HEK293 (cell line): ENCODE data around the gene HELLS.
A peak's percentile ranks its signal among the peaks of the same experiment; 100 is the strongest.

Source experiments
- GLI2 ChIP-seq: fragments of 450-650 bp; formaldehyde crosslinking; IDR thresholded peaks from 2 replicates; pipeline ENCODE4; 2017; ENCODE audit warnings: missing biosample characterization, missing genetic modification characterization, low read depth, borderline replicate concordance
- KLF10 ChIP-seq: fragments of 450-650 bp; IDR thresholded peaks from 2 replicates; pipeline ENCODE4 v1.5.1; 2018; ENCODE audit warnings: missing biosample characterization, mild to moderate bottlenecking, missing genetic modification characterization
- KLF8 ChIP-seq: fragments of 450-650 bp; formaldehyde crosslinking; IDR thresholded peaks from 2 replicates; pipeline ENCODE4 v1.5.1; 2016; ENCODE audit warnings: missing biosample characterization, missing genetic modification characterization
- KLF9 ChIP-seq: fragments of 450-650 bp; formaldehyde crosslinking; IDR thresholded peaks from 2 replicates; pipeline ENCODE4 v1.5.1; 2016; ENCODE audit warnings: missing biosample characterization, missing genetic modification characterization, low read depth
- OVOL3 ChIP-seq: fragments of 450-650 bp; formaldehyde crosslinking; IDR thresholded peaks from 2 replicates; pipeline ENCODE4 v1.5.1; 2016; ENCODE audit warnings: missing biosample characterization, missing genetic modification characterization
- REPIN1 ChIP-seq: fragments of 450-650 bp; formaldehyde crosslinking; IDR thresholded peaks from 2 replicates; pipeline ENCODE4 v1.5.1; 2017; ENCODE audit warnings: missing biosample characterization, missing genetic modification characterization, low read depth
- SCRT1 ChIP-seq: fragments of 450-650 bp; formaldehyde crosslinking; IDR thresholded peaks from 2 replicates; pipeline ENCODE4 v1.5.1; 2016; ENCODE audit warnings: missing biosample characterization, missing genetic modification characterization, borderline replicate concordance
- SCRT2 ChIP-seq: fragments of 450-650 bp; formaldehyde crosslinking; IDR thresholded peaks from 2 replicates; pipeline ENCODE4 v1.5.1; 2016; ENCODE audit warnings: missing biosample characterization, missing genetic modification characterization
- SP7 ChIP-seq: fragments of 450-650 bp; formaldehyde crosslinking; IDR thresholded peaks from 2 replicates; pipeline ENCODE4 v1.5.1; 2016; ENCODE audit warnings: missing biosample characterization, missing genetic modification characterization
- YY1 ChIP-seq: fragments of 450-650 bp; formaldehyde crosslinking; IDR thresholded peaks from 2 replicates; pipeline ENCODE4 v1.5.1; 2018; ENCODE audit warnings: missing biosample characterization, missing genetic modification characterization
- ZBTB21 ChIP-seq: fragments of 450-650 bp; formaldehyde crosslinking; IDR thresholded peaks from 2 replicates; pipeline ENCODE4 v1.5.1; 2017; ENCODE audit warnings: missing biosample characterization, missing genetic modification characterization
- ZEB2 ChIP-seq: fragments of 450-650 bp; formaldehyde crosslinking; IDR thresholded peaks from 2 replicates; pipeline ENCODE4 v1.5.1; 2016; ENCODE audit warnings: missing biosample characterization, missing genetic modification characterization
- ZNF157 ChIP-seq: fragments of 450-650 bp; formaldehyde crosslinking; IDR thresholded peaks from 2 replicates; pipeline ENCODE4 v1.5.1; 2016; ENCODE audit warnings: missing biosample characterization, missing genetic modification characterization
- ZNF239 ChIP-seq: fragments of 450-650 bp; formaldehyde crosslinking; IDR thresholded peaks from 2 replicates; pipeline ENCODE4 v1.5.1; 2016; ENCODE audit warnings: missing biosample characterization, missing genetic modification characterization
- ZNF324 ChIP-seq: fragments of 450-650 bp; formaldehyde crosslinking; IDR thresholded peaks from 2 replicates; pipeline ENCODE4 v1.5.1; 2016; ENCODE audit warnings: missing biosample characterization, missing genetic modification characterization
- ZNF335 ChIP-seq: fragments of 450-650 bp; formaldehyde crosslinking; conservative IDR thresholded peaks from 2 replicates; pipeline ENCODE4 v1.5.1; 2016; ENCODE audit warnings: missing biosample characterization, missing genetic modification characterization
- ZNF354C ChIP-seq: fragments of 450-650 bp; formaldehyde crosslinking; IDR thresholded peaks from 2 replicates; pipeline ENCODE4 v1.5.1; 2016; ENCODE audit warnings: missing biosample characterization, missing genetic modification characterization, low read depth, borderline replicate concordance
- ZNF391 ChIP-seq: fragments of 450-650 bp; formaldehyde crosslinking; IDR thresholded peaks from 2 replicates; pipeline ENCODE4 v1.5.1; 2016; ENCODE audit warnings: low read depth, missing biosample characterization, missing genetic modification characterization, borderline replicate concordance
- ZNF404 ChIP-seq: fragments of 450-650 bp; formaldehyde crosslinking; IDR thresholded peaks from 2 replicates; pipeline ENCODE4 v1.5.1; 2017; ENCODE audit warnings: missing biosample characterization, missing genetic modification characterization
- ZNF416 ChIP-seq: fragments of 450-650 bp; formaldehyde crosslinking; IDR thresholded peaks from 2 replicates; pipeline ENCODE4 v1.5.1; 2016; ENCODE audit warnings: missing biosample characterization, missing genetic modification characterization
- ZNF501 ChIP-seq: fragments of 450-650 bp; formaldehyde crosslinking; IDR thresholded peaks from 2 replicates; pipeline ENCODE4 v1.5.1; 2016; ENCODE audit warnings: missing biosample characterization, missing genetic modification characterization
- ZNF600 ChIP-seq: fragments of 450-650 bp; formaldehyde crosslinking; IDR thresholded peaks from 2 replicates; pipeline ENCODE4 v1.5.1; 2016; ENCODE audit warnings: missing biosample characterization, missing genetic modification characterization
- ZNF654 ChIP-seq: fragments of 450-650 bp; formaldehyde crosslinking; IDR thresholded peaks from 2 replicates; pipeline ENCODE4 v1.5.1; 2016; ENCODE audit warnings: low read depth, missing biosample characterization, missing genetic modification characterization
- ZNF658 ChIP-seq: fragments of 450-650 bp; formaldehyde crosslinking; IDR thresholded peaks from 2 replicates; pipeline ENCODE4; 2016; ENCODE audit warnings: missing biosample characterization, missing genetic modification characterization
- ZNF701 ChIP-seq: fragments of 450-650 bp; formaldehyde crosslinking; IDR thresholded peaks from 2 replicates; pipeline ENCODE4 v1.5.1; 2016; ENCODE audit warnings: missing biosample characterization, missing genetic modification characterization
- ZNF791 ChIP-seq: fragments of 450-650 bp; formaldehyde crosslinking; IDR thresholded peaks from 2 replicates; pipeline ENCODE4 v1.5.1; 2016; ENCODE audit warnings: missing biosample characterization, missing genetic modification characterization
- TF ChIP-seq, protein P1 (sequence below): fragments of 450-650 bp; formaldehyde crosslinking; IDR thresholded peaks from 2 replicates; pipeline ENCODE4 v1.5.1; 2016; ENCODE audit warnings: missing biosample characterization, missing genetic modification characterization
- TF ChIP-seq, protein P2 (sequence below): fragments of 450-650 bp; formaldehyde crosslinking; IDR thresholded peaks from 2 replicates; pipeline ENCODE4 v1.5.1; 2016; ENCODE audit warnings: missing biosample characterization, missing genetic modification characterization
- TF ChIP-seq, protein P3 (sequence below): fragments of 450-650 bp; formaldehyde crosslinking; IDR thresholded peaks from 2 replicates; pipeline ENCODE4 v1.5.1; 2017; ENCODE audit warnings: missing biosample characterization, missing genetic modification characterization
- TF ChIP-seq, protein P4 (sequence below): fragments of 450-650 bp; formaldehyde crosslinking; IDR thresholded peaks from 2 replicates; pipeline ENCODE4 v1.5.1; 2016; ENCODE audit warnings: missing biosample characterization, missing genetic modification characterization
- TF ChIP-seq, protein P5 (sequence below): fragments of 450-650 bp; formaldehyde crosslinking; IDR thresholded peaks from 2 replicates; pipeline ENCODE4 v1.5.1; 2016; ENCODE audit warnings: missing biosample characterization, missing genetic modification characterization
- TF ChIP-seq, protein P6 (sequence below): fragments of 450-650 bp; formaldehyde crosslinking; IDR thresholded peaks from 2 replicates; pipeline ENCODE4 v1.5.1; 2017; ENCODE audit warnings: missing biosample characterization, missing genetic modification characterization

The HELLS gene

DNA sequence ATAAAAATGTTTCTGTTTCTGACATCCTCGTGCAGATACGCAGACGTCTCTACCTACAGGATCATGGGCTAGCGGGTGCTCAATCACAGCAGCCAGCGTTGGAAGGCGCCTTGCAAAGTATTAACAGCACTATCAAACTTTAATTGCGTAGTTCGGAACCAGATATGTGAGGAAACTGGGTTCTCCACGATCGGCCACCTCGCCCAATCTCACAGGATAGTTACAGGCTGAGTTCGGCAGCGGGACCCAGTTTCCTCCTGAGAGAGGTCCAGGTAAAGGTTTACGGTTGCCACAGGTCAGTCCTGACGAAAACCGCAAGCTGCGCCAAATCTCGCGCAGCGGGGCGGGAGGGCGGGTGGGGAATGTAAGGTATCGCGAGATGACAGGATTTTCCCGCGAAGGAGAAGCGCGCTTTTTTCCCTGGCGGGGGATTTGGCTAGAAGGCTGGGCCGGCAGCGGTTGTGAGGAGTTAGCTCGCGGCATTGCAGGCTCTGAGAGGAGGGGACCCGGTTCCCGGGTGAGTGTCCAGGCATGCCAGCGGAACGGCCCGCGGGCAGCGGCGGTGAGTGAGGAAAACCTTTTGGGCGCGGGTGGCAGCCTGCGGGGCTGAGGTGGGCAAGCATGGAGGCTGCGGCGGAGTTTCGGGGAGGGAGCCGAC, at the start of gene HELLS (continued):
- TF ChIP-seq ZNF391 (tag by site-specific recombination) (peak; percentile 49; the same call in 1 of the 2 replicates), GLI2 (tag by site-specific recombination) (no peak), ZNF324 (tag by site-specific recombination) (no peak), ZNF658 (tag by site-specific recombination) (no peak), ZNF239 (tag by site-specific recombination) (no peak), KLF8 (tag by site-specific recombination) (peak; percentile 73; the same call in 1 of the 2 replicates), KLF10 (tag by site-specific recombination) (no peak; the same call in 1 of the 2 replicates), ZNF791 (tag by site-specific recombination) (no peak), ZNF654 (tag by site-specific recombination) (no peak), ZEB2 (tag by site-specific recombination) (peak; percentile 53; the same call in 1 of the 2 replicates), SP7 (peak; percentile 61), ZNF416 (tag by site-specific recombination) (no peak), REPIN1 (tag by site-specific recombination) (peak; percentile 42; the same call in 1 of the 2 replicates), KLF9 (tag by site-specific recombination) (0 out of 2 replicates have a peak, but pooled peaks have one; percentile 30), ZBTB21 (tag by site-specific recombination) (no peak), ZNF701 (tag by site-specific recombination) (no peak), YY1 (peak; percentile 21; the same call in 1 of the 2 replicates), SCRT2 (tag by site-specific recombination) (peak; percentile 18; the same call in 1 of the 2 replicates), ZNF335 (tag by site-specific recombination) (peak; percentile 71), ZNF404 (tag by site-specific recombination) (no peak), ZNF501 (tag by site-specific recombination) (peak; percentile 69; the same call in 1 of the 2 replicates), SCRT1 (tag by site-specific recombination) (no peak), OVOL3 (no peak), ZNF354C (tag by site-specific recombination) (no peak), ZNF600 (tag by site-specific recombination) (peak; percentile 68), ZNF157 (tag by site-specific recombination) (no peak)
- TF ChIP-seq, protein P1, sequence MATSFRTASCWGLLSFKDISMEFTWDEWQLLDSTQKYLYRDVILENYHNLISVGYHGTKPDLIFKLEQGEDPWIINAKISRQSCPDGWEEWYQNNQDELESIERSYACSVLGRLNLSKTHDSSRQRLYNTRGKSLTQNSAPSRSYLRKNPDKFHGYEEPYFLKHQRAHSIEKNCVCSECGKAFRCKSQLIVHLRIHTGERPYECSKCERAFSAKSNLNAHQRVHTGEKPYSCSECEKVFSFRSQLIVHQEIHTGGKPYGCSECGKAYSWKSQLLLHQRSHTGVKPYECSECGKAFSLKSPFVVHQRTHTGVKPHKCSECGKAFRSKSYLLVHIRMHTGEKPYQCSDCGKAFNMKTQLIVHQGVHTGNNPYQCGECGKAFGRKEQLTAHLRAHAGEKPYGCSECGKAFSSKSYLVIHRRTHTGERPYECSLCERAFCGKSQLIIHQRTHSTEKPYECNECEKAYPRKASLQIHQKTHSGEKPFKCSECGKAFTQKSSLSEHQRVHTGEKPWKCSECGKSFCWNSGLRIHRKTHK (tag by site-specific recombination) = no peak
- TF ChIP-seq, protein P2, sequence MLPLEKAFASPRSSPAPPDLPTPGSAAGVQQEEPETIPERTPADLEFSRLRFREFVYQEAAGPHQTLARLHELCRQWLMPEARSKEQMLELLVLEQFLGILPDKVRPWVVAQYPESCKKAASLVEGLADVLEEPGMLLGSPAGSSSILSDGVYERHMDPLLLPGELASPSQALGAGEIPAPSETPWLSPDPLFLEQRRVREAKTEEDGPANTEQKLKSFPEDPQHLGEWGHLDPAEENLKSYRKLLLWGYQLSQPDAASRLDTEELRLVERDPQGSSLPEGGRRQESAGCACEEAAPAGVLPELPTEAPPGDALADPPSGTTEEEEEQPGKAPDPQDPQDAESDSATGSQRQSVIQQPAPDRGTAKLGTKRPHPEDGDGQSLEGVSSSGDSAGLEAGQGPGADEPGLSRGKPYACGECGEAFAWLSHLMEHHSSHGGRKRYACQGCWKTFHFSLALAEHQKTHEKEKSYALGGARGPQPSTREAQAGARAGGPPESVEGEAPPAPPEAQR (tag by site-specific recombination) = no peak
- TF ChIP-seq, protein P3, sequence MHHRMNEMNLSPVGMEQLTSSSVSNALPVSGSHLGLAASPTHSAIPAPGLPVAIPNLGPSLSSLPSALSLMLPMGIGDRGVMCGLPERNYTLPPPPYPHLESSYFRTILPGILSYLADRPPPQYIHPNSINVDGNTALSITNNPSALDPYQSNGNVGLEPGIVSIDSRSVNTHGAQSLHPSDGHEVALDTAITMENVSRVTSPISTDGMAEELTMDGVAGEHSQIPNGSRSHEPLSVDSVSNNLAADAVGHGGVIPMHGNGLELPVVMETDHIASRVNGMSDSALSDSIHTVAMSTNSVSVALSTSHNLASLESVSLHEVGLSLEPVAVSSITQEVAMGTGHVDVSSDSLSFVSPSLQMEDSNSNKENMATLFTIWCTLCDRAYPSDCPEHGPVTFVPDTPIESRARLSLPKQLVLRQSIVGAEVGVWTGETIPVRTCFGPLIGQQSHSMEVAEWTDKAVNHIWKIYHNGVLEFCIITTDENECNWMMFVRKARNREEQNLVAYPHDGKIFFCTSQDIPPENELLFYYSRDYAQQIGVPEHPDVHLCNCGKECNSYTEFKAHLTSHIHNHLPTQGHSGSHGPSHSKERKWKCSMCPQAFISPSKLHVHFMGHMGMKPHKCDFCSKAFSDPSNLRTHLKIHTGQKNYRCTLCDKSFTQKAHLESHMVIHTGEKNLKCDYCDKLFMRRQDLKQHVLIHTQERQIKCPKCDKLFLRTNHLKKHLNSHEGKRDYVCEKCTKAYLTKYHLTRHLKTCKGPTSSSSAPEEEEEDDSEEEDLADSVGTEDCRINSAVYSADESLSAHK (tag by site-specific recombination) = no peak
- TF ChIP-seq, protein P4, sequence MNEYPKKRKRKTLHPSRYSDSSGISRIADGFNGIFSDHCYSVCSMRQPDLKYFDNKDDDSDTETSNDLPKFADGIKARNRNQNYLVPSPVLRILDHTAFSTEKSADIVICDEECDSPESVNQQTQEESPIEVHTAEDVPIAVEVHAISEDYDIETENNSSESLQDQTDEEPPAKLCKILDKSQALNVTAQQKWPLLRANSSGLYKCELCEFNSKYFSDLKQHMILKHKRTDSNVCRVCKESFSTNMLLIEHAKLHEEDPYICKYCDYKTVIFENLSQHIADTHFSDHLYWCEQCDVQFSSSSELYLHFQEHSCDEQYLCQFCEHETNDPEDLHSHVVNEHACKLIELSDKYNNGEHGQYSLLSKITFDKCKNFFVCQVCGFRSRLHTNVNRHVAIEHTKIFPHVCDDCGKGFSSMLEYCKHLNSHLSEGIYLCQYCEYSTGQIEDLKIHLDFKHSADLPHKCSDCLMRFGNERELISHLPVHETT (tag by site-specific recombination) = peak; percentile 22; the same call in 1 of the 2 replicates
- TF ChIP-seq, protein P5, sequence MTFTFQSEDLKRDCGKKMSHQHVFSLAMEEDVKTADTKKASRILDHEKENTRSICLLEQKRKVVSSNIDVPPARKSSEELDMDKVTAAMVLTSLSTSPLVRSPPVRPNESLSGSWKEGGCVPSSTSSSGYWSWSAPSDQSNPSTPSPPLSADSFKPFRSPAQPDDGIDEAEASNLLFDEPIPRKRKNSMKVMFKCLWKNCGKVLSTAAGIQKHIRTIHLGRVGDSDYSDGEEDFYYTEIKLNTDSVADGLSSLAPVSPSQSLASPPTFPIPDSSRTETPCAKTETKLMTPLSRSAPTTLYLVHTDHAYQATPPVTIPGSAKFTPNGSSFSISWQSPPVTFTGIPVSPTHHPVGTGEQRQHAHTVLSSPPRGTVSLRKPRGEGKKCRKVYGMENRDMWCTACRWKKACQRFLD = no peak
- TF ChIP-seq, protein P6, sequence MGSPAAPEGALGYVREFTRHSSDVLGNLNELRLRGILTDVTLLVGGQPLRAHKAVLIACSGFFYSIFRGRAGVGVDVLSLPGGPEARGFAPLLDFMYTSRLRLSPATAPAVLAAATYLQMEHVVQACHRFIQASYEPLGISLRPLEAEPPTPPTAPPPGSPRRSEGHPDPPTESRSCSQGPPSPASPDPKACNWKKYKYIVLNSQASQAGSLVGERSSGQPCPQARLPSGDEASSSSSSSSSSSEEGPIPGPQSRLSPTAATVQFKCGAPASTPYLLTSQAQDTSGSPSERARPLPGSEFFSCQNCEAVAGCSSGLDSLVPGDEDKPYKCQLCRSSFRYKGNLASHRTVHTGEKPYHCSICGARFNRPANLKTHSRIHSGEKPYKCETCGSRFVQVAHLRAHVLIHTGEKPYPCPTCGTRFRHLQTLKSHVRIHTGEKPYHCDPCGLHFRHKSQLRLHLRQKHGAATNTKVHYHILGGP (tag by site-specific recombination) = no peak
